Stimulated activated CD4-positive, alpha-beta T cell treated with anti-CD3 and anti-CD28 coated beads, Interleukin-4, amount 100 ng/mL, for 1 hour (primary cell): ENCODE measurements around the gene NKD1.
A peak's percentile ranks its signal among the peaks of the same experiment; 100 is the strongest.

Experiments used
- DNase-seq: peaks from one replicate; pipeline ENCODE4 v3.0.0-alpha.2; 2020

The NKD1 gene

GRCh38 chr16:50614955-50615724, 66.9 kb downstream of the NKD1 start:
- DNase-seq = no peak

- no peak for DNase-seq
Measured at GRCh38 chr16:50615891-50616290, 67.7 kb downstream of the NKD1 start.

- DNase-seq = no peak
Measured at GRCh38 chr16:50616386-50616785, 68.2 kb downstream of the NKD1 start.

- no peak for DNase-seq
Measured at GRCh38 chr16:50616883-50617645, 68.9 kb downstream of the NKD1 start.

GRCh38 chr16:50617646-50618184, 69.5 kb downstream of the NKD1 start:
- no peak for DNase-seq

GRCh38 chr16:50618238-50618918, 70.2 kb downstream of the NKD1 start:
- no peak for DNase-seq

DNA sequence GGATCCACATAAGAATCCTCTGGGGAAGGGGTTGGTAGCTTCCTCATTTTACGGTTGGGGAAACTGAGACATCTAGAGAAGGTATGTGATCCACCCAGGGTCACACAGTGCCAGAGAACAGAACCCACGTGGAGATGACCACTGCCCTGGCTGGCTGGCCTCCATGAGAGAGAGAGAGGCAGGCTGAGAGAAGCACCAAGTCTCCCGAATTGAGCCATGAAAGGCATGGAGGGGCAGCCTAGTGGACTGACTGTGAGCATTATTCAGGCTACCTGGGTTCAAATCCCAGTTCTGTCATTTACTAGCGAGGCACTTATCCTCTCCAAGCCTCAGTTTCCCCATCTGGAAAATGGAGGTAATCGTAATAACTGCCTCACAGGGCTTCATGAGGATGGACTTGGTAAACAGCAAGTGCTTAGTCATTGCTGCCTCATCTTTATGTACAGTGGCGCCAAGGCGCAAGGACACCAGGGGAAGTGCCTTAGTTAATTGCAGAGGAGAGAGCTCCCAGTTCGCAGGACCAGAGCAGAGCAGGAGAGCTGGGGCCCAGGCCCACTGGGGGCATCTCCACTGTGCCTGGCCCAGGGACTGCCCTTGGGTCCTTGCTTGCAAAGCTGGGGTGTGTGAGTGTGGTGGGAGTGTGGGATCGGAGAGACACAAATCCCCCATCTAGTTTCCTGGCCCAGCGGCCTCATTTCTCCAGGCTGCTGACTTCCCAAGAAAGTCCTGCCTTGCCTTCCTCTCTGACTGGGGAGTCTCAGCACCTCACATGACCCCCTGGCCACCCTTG, 71.7 kb downstream of the NKD1 start:
- no peak for DNase-seq

GRCh38 chr16:50620646-50621451, 72.7 kb downstream of the NKD1 start:
- DNase-seq = no peak

GRCh38 chr16:50621452-50621792, 73.2 kb downstream of the NKD1 start:
- DNase-seq = no peak

GRCh38 chr16:50622029-50622428, 73.8 kb downstream of the NKD1 start:
- no peak for DNase-seq

DNA sequence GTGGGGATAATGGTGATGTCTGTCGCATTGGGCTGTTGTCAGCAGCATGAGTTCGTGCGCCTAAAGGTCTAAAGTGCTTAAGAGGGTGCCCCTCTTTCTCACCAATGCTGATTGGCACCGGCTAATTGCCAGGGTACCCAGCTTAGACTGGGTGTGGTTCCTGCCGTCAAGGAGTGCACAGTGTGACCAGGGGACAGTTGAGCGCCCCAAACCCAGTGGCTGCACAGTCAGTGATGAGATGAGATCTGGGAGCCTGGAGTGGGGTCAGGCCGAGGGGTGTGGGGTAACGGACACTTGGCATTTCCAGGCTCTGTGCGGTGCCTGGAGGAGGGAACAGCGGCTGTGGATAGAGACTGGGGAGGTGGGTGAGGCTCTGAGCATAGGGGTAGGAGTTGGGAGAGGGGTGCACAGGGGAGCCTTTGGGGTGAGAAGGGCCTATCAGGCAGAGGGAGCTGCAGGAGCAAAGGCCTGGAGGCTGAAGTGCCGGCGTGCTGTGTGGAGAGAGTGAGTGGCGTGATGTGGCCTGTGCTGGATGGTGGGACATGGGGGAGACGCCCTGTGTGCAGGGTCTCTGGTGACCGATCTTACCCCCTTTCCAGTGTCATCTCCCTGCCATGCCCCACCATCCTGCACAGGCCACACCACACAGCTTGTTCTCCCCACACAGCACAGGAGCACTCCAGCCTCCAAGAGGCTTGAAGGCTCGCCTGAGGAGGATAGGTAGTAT, 74.6 kb downstream of the NKD1 start:
- no peak for DNase-seq

GRCh38 chr16:50624449-50624970, 76.3 kb downstream of the NKD1 start:
- no peak for DNase-seq

DNA sequence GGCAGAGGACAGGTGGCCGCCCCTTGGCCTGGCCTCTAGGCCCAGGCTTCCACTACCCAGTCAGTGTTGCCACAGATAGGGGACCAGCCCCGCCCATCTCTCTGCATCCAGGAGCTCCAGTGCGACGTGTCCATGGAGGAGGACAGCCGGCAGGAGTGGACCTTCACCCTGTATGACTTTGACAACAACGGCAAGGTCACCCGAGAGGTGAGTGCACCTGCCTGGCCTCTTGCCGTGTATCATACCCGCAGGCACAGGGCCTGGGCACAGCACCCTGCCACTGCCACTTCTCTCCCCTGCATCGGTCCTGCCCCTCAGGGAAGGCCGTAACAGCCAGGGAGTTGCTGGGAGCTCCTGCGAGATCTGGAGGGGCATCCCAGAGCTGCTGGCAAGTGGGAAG, 77.2 kb downstream of the NKD1 start:
- no peak for DNase-seq

- no peak for DNase-seq
Measured at GRCh38 chr16:50626868-50627267, 78.7 kb downstream of the NKD1 start.

DNA sequence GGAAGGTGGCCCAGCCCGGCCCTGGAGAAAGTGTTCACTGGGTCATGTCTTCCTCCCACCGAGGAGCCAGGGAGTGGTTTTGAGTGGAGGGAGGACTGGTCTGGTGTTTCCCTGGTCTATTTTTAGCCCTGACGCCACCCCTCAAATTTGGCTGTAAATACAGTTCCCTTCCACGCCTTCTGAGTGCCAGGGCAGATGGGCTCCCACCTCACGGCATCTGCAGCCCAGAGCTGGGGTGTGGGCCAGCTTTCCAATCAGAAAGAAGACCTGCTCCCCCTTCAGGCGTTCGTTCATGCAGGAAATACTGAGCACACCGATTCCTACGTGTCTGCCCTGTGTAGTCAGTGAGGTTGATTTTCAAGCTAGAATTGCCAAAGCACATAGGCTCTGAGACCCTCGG, 79.2 kb downstream of the NKD1 start:
- peak; percentile 46 for DNase-seq

DNA sequence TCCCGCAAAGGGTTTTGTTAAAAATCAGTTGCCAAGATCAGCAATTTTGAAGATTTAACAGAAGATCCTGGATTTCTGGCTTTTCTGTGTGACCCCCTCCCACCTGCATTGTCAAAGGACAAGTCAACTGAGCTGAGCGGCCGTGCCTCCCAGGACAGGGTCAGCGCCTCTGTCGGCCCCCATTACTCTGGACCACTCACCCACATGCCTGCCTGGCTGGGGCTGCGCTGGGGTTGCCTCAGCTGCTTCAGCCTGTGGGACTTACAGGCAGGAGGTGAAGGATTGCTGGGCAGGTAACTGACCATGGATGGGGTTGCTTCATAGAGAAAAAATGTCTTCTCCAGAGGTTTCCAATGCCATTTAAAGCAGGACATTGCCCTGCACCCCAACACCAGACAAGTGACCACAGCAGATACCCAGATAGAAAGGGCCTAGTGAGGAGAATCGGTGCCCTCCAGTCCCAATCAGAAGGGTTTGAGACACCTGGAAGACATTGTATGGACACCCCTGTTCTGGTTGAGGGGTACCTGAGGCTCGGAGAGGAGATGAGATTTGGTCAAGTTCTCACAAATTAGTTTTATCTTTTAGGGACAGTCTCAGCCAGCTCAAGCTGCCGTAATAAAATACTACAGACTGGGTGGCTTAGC, 80.1 kb downstream of the NKD1 start:
- DNase-seq = no peak

GRCh38 chr16:50629334-50629733, 81.1 kb downstream of the NKD1 start:
- no peak for DNase-seq

DNA sequence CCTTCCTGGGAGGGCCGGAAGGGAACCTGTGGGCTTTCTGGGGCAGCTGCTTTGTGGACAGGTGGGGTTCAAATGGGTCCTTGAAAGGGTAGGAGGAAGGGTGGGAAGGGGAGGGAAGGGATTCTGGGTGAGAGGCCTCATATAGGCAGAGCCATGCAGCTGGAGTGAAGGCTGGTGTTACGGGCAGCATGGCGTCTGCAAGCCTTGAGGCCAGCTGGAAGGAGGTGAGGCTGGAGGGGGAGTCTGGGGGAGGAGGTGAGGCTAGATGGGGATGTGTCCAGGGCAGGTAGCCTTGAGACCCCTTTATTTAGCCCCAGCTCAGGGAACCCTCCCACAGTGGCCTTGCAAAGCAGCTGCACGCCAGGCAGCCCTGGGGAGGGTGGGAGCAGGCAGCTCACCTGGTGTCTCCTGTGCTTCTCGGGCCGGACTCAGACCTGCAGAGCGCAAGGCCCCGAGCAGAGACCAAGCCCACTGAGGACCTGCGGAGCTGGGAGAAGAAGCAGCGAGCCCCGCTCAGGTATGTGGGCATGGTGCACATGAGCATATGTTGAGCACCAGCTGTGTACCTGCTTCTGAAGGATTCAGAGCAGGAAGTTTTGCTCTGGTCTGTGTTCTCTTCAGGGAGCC, 82.3 kb downstream of the NKD1 start:
- DNase-seq = no peak

DNA sequence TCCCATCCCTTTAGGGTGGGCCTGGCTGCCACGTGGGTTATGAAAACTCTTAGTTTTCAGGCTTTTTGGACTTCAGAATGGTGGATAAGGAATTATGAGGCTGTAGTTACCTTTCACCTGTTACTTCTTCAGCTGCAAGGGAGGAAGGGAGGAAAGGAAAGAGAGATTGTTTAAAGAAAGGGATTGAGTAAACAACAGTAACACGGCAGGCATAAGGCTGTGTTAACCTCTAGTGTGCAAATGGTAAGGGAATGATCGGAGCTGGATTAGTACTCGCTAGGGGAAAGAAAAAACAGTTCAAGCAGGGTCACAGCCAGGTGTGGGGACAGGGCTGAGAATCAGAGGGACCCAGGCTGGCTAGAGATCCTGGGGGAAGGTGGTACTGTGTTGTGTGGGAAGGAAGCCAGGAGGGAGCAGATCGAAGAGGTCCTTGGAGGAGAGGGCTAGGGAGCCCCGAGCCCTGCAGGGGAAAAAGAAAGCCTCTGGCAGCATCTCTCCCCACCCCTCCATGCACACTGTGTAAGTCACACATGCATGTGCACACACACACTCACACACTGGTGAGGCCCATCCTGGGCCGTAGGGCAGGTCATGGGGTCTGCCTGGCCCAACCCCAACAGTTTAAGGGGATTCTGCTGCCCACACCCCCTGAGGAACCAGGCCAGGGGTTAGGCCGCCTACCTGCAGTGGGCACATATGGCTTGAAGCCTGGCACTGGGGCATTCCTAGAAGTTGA, 83.2 kb downstream of the NKD1 start:
- DNase-seq = no peak
